SK-N-SH treated with all-trans-retinoic acid at 6 μM for 48 hours (cell line): Measurements from ENCODE around the gene EHBP1.

Experiments used
- ATAC-seq: fragments of 200-7000 bp; cut with Tn5 transposase; 3 replicates; pipeline ENCODE4 v1.9.1; 2020; ENCODE audit warnings: mild to moderate bottlenecking, moderate library complexity
- ARNTL ChIP-seq: fragments of 450-650 bp; formaldehyde crosslinking; IDR thresholded peaks from 2 replicates; pipeline ENCODE4 v1.5.0; 2020; ENCODE audit warnings: low read depth, mild to moderate bottlenecking, moderate library complexity, borderline replicate concordance
- BACH2 ChIP-seq: fragments of 250-450 bp; sonication (Bioruptor Pico); IDR thresholded peaks from 2 replicates; pipeline ENCODE4 v1.9.0; 2021; ENCODE audit warnings: mild to moderate bottlenecking, borderline replicate concordance
- CREB5 ChIP-seq: fragments of 250-450 bp; sonication (Bioruptor Pico); IDR thresholded peaks from 2 replicates; pipeline ENCODE4 v1.5.1; 2020; ENCODE audit warnings: low read depth, mild to moderate bottlenecking, moderate library complexity
- CSDC2 ChIP-seq: fragments of 250-450 bp; sonication (Bioruptor Pico); IDR thresholded peaks from 2 replicates; pipeline ENCODE4 v1.5.0; 2020; ENCODE audit warnings: mild to moderate bottlenecking, moderate library complexity
- GLIS3 ChIP-seq: fragments of 250-450 bp; sonication (Bioruptor Pico); IDR thresholded peaks from 2 replicates; pipeline ENCODE4 v1.5.0; 2020; ENCODE audit warnings: mild to moderate bottlenecking, moderate library complexity
- ISL1 ChIP-seq: fragments of 250-450 bp; sonication (Bioruptor Pico); IDR thresholded peaks from 2 replicates; pipeline ENCODE4 v2.1.2; 2022; ENCODE audit warnings: mild to moderate bottlenecking, moderate library complexity
- POU6F1 ChIP-seq: fragments of 250-450 bp; sonication (Bioruptor Pico); IDR thresholded peaks from 2 replicates; pipeline ENCODE4 v1.8.0; 2021; ENCODE audit warnings: low read depth, mild to moderate bottlenecking, moderate library complexity, borderline replicate concordance
- PPARA ChIP-seq: fragments of 250-450 bp; sonication (Bioruptor Pico); IDR thresholded peaks from 2 replicates; pipeline ENCODE4 v1.5.0; 2020; ENCODE audit warnings: mild to moderate bottlenecking, borderline replicate concordance
- RARB ChIP-seq: fragments of 250-450 bp; sonication (Bioruptor Pico); IDR thresholded peaks from 2 replicates; pipeline ENCODE4 v1.8.0; 2021; ENCODE audit warnings: mild to moderate bottlenecking, moderate library complexity
- SNAI2 ChIP-seq: fragments of 250-450 bp; sonication (Bioruptor Pico); IDR thresholded peaks from 2 replicates; pipeline ENCODE4 v1.5.0; 2020; ENCODE audit warnings: mild to moderate bottlenecking, moderate library complexity
- TCF4 ChIP-seq: fragments of 250-450 bp; sonication (Bioruptor Pico); IDR thresholded peaks from 2 replicates; pipeline ENCODE4 v1.8.0; 2021; ENCODE audit warnings: mild to moderate bottlenecking, moderate library complexity, borderline replicate concordance
- ZC3H10 ChIP-seq: fragments of 250-450 bp; sonication (Bioruptor Pico); IDR thresholded peaks from 2 replicates; pipeline ENCODE4 v1.5.1; 2021; ENCODE audit warnings: mild to moderate bottlenecking, moderate library complexity
- ZFP3 ChIP-seq: fragments of 250-450 bp; sonication (Bioruptor Pico); IDR thresholded peaks from 2 replicates; pipeline ENCODE4 v1.5.0; 2020; ENCODE audit warnings: mild to moderate bottlenecking, moderate library complexity
- ZFP30 ChIP-seq: fragments of 450-650 bp; formaldehyde crosslinking; IDR thresholded peaks from 2 replicates; pipeline ENCODE4 v1.5.0; 2022; ENCODE audit warnings: mild to moderate bottlenecking, moderate library complexity
- ZNF565 ChIP-seq: fragments of 450-650 bp; formaldehyde crosslinking; conservative IDR thresholded peaks from 2 replicates; pipeline ENCODE4 v1.5.0; 2020; ENCODE audit warnings: low read depth, mild to moderate bottlenecking, moderate library complexity
- ZNF70 ChIP-seq: fragments of 450-650 bp; formaldehyde crosslinking; IDR thresholded peaks from 2 replicates; pipeline ENCODE4 v1.5.0; 2020; ENCODE audit warnings: mild to moderate bottlenecking, moderate library complexity
- ZNF8 ChIP-seq: fragments of 450-650 bp; formaldehyde crosslinking; IDR thresholded peaks from 2 replicates; pipeline ENCODE4 v1.5.0; 2020; ENCODE audit warnings: mild to moderate bottlenecking, moderate library complexity
- TF ChIP-seq, protein P1 (sequence below): fragments of 250-450 bp; sonication (Bioruptor Pico); IDR thresholded peaks from 2 replicates; pipeline ENCODE4 v1.8.0; 2020; ENCODE audit warnings: mild to moderate bottlenecking, moderate library complexity, borderline replicate concordance
- TF ChIP-seq, protein P2 (sequence below): fragments of 250-450 bp; sonication (Bioruptor Pico); IDR thresholded peaks from 2 replicates; pipeline ENCODE4 v1.5.0; 2020; ENCODE audit warnings: mild to moderate bottlenecking, moderate library complexity
- TF ChIP-seq, protein P3 (sequence below): fragments of 250-450 bp; sonication (Bioruptor Pico); IDR thresholded peaks from 2 replicates; pipeline ENCODE4 v1.5.1; 2021; ENCODE audit warnings: mild to moderate bottlenecking, moderate library complexity

The EHBP1 gene

DNA sequence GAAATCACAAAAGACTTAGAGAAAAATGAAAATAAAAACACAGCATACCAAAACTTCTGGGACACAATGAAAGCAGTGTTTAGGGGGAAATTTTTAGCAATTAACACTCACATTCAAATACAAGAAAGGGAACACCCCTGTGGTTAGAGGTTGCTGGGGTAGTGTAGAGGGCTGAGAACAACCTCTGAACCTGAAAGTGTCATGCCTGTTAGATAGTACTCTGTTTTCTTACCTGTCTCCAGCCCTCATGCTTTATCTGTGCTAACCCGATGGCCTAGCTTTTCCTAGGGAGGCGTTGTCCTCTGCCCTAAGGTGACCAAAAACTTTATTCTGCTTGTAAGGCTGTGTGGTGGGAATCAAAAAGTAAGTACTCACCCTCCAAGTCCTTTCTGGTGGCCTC, 222.5 kb downstream of the EHBP1 start:
- TF ChIP-seq POU6F1 (no peak), GLIS3 (no peak), ZC3H10 (CRISPR knock-in tag) (no peak)
- TF ChIP-seq, all 23 proteins: peak for 0
- no peak for ATAC-seq

DNA sequence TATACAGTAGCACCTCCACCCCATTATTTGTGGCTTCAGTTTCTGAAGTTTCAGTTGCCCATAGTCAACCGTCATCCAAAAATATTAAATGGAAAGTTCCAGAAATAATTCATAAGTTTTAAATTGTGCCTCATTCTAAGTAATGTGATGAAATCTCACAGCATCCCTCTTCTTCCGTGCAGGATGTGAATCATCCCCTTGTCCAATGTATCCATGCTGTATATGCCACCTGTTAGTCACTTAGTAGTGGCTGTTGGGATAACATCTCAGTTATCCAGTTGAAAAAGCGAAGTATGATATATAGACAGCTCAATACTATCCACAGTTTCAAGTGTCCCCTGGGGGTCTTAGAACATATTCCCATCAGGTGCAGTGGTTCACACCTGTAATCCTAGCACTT, 226.0 kb downstream of the EHBP1 start:
- TF ChIP-seq ZFP30 (CRISPR knock-in tag) = no peak
- TF ChIP-seq ZC3H10 (CRISPR knock-in tag) = no peak
- TF ChIP-seq ZNF565 = no peak
- TF ChIP-seq ZNF70 (CRISPR knock-in tag) = no peak
- TF ChIP-seq, protein P1, sequence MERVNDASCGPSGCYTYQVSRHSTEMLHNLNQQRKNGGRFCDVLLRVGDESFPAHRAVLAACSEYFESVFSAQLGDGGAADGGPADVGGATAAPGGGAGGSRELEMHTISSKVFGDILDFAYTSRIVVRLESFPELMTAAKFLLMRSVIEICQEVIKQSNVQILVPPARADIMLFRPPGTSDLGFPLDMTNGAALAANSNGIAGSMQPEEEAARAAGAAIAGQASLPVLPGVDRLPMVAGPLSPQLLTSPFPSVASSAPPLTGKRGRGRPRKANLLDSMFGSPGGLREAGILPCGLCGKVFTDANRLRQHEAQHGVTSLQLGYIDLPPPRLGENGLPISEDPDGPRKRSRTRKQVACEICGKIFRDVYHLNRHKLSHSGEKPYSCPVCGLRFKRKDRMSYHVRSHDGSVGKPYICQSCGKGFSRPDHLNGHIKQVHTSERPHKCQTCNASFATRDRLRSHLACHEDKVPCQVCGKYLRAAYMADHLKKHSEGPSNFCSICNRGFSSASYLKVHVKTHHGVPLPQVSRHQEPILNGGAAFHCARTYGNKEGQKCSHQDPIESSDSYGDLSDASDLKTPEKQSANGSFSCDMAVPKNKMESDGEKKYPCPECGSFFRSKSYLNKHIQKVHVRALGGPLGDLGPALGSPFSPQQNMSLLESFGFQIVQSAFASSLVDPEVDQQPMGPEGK (CRISPR knock-in tag) = no peak
- TF ChIP-seq ZFP3 (CRISPR knock-in tag) = no peak
- TF ChIP-seq SNAI2 (CRISPR knock-in tag) = no peak
- TF ChIP-seq, protein P2, sequence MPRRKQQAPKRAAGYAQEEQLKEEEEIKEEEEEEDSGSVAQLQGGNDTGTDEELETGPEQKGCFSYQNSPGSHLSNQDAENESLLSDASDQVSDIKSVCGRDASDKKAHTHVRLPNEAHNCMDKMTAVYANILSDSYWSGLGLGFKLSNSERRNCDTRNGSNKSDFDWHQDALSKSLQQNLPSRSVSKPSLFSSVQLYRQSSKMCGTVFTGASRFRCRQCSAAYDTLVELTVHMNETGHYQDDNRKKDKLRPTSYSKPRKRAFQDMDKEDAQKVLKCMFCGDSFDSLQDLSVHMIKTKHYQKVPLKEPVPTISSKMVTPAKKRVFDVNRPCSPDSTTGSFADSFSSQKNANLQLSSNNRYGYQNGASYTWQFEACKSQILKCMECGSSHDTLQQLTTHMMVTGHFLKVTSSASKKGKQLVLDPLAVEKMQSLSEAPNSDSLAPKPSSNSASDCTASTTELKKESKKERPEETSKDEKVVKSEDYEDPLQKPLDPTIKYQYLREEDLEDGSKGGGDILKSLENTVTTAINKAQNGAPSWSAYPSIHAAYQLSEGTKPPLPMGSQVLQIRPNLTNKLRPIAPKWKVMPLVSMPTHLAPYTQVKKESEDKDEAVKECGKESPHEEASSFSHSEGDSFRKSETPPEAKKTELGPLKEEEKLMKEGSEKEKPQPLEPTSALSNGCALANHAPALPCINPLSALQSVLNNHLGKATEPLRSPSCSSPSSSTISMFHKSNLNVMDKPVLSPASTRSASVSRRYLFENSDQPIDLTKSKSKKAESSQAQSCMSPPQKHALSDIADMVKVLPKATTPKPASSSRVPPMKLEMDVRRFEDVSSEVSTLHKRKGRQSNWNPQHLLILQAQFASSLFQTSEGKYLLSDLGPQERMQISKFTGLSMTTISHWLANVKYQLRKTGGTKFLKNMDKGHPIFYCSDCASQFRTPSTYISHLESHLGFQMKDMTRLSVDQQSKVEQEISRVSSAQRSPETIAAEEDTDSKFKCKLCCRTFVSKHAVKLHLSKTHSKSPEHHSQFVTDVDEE (CRISPR knock-in tag) = no peak
- TF ChIP-seq GLIS3 = no peak
- no peak for TF ChIP-seq PPARA
- TF ChIP-seq, protein P3, sequence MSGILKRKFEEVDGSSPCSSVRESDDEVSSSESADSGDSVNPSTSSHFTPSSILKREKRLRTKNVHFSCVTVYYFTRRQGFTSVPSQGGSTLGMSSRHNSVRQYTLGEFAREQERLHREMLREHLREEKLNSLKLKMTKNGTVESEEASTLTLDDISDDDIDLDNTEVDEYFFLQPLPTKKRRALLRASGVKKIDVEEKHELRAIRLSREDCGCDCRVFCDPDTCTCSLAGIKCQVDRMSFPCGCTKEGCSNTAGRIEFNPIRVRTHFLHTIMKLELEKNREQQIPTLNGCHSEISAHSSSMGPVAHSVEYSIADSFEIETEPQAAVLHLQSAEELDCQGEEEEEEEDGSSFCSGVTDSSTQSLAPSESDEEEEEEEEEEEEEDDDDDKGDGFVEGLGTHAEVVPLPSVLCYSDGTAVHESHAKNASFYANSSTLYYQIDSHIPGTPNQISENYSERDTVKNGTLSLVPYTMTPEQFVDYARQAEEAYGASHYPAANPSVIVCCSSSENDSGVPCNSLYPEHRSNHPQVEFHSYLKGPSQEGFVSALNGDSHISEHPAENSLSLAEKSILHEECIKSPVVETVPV (CRISPR knock-in tag) = no peak
- TF ChIP-seq ZNF8 (CRISPR knock-in tag) = no peak
- no peak for TF ChIP-seq ISL1 (CRISPR knock-in tag)
- no peak for TF ChIP-seq POU6F1
- no peak for TF ChIP-seq ARNTL (CRISPR knock-in tag)
- no peak for TF ChIP-seq BACH2 (CRISPR knock-in tag)
- no peak for TF ChIP-seq TCF4 (CRISPR knock-in tag)
- TF ChIP-seq RARB (CRISPR knock-in tag) = no peak
- no peak for TF ChIP-seq CSDC2 (CRISPR knock-in tag)
- TF ChIP-seq, all 23 proteins: peak for 0
- ATAC-seq = no peak

DNA sequence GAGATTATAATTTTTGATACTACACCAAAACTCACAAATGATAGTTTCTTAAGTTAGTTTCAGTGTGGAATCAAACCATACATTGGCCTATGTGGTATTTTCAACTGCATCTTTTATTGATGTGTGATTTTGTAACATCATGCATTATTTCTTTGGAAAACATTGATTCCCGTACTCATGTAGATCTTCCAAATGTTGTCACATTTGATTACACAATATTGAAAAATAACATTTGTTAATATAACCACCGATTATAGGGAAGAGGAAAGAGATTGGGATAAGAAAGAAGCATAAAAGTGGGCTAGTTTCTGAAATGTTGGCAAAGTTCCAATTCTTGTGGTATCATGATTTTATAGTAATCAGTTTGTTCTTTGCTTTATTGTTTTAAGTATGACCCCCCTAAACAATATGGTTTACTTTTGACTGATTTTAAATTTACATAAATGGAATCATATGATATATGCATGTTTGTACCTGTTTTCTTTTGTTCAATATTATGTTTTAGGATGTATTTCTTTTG, 227.9 kb downstream of the EHBP1 start:
- ATAC-seq = no peak
- TF ChIP-seq ZNF70 (CRISPR knock-in tag) (no peak), GLIS3 (no peak), RARB (CRISPR knock-in tag) (no peak), CREB5 (CRISPR knock-in tag) (no peak), ZNF8 (CRISPR knock-in tag) (no peak), ISL1 (CRISPR knock-in tag) (no peak), POU6F1 (no peak), ZNF565 (no peak)
- TF ChIP-seq, protein P3 (CRISPR knock-in tag) = no peak
